GM12873 (cell line): ENCODE data around the gene COL9A1.

ENCODE experiments used
- TF ChIP-seq, protein P1 (sequence below): IDR thresholded peaks from 2 replicates; pipeline ENCODE4 v1.5.1; 2012; ENCODE audit warnings: low read depth, mild to moderate bottlenecking, moderate library complexity, low read length, control low read depth; ENCODE audit not compliant: insufficient read depth; ENCODE audit errors: missing control alignments

Gene COL9A1

GRCh38 chr6:70282919-70283461 lies 19.9 kb downstream of the COL9A1 start:
- TF ChIP-seq, protein P1, sequence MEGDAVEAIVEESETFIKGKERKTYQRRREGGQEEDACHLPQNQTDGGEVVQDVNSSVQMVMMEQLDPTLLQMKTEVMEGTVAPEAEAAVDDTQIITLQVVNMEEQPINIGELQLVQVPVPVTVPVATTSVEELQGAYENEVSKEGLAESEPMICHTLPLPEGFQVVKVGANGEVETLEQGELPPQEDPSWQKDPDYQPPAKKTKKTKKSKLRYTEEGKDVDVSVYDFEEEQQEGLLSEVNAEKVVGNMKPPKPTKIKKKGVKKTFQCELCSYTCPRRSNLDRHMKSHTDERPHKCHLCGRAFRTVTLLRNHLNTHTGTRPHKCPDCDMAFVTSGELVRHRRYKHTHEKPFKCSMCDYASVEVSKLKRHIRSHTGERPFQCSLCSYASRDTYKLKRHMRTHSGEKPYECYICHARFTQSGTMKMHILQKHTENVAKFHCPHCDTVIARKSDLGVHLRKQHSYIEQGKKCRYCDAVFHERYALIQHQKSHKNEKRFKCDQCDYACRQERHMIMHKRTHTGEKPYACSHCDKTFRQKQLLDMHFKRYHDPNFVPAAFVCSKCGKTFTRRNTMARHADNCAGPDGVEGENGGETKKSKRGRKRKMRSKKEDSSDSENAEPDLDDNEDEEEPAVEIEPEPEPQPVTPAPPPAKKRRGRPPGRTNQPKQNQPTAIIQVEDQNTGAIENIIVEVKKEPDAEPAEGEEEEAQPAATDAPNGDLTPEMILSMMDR, result no peak

GRCh38 chr6:70282312-70282918 lies 20.5 kb downstream of the COL9A1 start:
- TF ChIP-seq, protein P1, result no peak

GRCh38 chr6:70281923-70282311 lies 21.0 kb downstream of the COL9A1 start:
- TF ChIP-seq, protein P1, result no peak

DNA sequence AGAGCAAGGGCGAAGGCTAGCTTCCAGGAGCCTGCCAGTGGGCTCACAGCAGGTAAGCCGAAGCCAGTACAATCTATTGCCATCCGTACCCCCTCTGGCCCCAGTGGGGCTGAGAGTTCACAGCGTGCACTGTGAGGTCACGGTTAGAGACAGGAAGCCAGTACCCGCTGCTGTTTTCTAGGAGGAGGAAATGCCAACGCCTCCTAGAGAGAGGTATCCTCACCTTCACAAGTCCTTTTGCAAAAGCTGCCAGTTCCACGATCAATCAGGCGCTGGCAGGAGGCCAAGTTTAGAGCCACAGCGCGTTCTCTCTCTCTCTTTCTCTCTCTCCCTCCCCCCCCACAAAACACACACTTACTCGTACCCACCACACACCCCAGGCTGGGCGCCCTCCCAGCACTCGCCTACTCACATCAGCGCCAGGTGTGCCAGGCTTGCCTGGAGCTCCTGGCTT lies 22.5 kb downstream of the COL9A1 start:
- TF ChIP-seq, protein P1, result no peak

DNA sequence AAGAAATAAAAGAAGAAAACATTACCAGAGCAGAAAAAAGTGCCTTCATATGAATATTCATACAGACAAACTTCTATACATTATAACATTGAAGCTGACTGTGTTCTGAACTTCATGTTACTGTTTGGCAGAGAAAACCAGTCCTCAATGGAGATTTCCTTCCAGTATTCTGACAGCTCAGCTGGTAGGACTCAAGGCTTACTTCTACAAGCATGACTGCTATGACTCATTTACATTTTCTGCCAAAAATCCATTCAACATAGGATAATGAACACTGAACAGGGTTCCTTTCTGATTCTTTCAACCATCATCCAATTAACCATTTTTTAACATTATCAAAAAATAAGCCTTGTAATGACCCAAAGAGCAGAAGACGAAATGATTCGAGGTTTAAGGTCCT lies 25.4 kb downstream of the COL9A1 start:
- TF ChIP-seq, protein P1, result no peak

DNA sequence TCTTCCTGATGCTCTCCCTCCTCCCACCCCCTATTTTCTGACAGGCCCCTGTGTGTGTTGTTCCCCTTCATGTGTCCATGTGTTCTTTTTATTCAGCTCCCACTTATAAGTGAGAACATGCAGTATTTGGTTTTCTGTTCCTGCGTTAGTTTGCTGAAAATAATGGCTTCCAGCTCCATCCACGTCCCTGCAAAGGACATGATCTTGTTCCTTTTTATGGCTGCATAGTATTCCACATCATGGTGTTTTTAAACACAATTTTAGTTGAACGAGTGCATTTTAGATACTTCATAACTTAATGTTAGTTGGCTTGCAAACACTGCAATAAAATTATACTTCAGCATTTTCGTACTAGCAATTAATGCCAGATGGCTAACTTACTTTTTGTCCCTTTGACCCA lies 28.5 kb downstream of the COL9A1 start:
- TF ChIP-seq, protein P1, result no peak

DNA sequence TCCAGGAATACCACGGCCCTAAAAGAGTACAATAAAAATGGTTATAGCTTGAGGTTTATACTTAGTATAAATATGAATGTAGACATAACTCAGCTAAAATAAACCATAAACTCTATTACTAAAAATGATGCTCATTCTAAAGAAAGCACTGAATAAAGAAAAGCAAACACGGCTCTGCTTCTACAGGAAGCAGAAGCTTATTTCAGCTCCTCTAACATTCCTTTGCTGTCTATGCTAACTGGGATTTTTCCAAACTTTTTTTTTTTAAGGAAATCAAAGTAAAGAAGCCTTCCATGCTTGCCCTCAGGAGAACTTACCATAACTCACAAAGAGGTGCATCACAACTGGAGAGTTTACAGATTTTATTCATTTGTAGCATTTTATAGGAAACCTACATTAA lies 30.8 kb downstream of the COL9A1 start:
- TF ChIP-seq, protein P1, result no peak
